ENCODE results near the gene AMOTL1.

AMOTL1 gene, protein sequence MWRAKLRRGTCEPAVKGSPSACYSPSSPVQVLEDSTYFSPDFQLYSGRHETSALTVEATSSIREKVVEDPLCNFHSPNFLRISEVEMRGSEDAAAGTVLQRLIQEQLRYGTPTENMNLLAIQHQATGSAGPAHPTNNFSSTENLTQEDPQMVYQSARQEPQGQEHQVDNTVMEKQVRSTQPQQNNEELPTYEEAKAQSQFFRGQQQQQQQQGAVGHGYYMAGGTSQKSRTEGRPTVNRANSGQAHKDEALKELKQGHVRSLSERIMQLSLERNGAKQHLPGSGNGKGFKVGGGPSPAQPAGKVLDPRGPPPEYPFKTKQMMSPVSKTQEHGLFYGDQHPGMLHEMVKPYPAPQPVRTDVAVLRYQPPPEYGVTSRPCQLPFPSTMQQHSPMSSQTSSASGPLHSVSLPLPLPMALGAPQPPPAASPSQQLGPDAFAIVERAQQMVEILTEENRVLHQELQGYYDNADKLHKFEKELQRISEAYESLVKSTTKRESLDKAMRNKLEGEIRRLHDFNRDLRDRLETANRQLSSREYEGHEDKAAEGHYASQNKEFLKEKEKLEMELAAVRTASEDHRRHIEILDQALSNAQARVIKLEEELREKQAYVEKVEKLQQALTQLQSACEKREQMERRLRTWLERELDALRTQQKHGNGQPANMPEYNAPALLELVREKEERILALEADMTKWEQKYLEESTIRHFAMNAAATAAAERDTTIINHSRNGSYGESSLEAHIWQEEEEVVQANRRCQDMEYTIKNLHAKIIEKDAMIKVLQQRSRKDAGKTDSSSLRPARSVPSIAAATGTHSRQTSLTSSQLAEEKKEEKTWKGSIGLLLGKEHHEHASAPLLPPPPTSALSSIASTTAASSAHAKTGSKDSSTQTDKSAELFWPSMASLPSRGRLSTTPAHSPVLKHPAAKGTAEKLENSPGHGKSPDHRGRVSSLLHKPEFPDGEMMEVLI

DNA sequence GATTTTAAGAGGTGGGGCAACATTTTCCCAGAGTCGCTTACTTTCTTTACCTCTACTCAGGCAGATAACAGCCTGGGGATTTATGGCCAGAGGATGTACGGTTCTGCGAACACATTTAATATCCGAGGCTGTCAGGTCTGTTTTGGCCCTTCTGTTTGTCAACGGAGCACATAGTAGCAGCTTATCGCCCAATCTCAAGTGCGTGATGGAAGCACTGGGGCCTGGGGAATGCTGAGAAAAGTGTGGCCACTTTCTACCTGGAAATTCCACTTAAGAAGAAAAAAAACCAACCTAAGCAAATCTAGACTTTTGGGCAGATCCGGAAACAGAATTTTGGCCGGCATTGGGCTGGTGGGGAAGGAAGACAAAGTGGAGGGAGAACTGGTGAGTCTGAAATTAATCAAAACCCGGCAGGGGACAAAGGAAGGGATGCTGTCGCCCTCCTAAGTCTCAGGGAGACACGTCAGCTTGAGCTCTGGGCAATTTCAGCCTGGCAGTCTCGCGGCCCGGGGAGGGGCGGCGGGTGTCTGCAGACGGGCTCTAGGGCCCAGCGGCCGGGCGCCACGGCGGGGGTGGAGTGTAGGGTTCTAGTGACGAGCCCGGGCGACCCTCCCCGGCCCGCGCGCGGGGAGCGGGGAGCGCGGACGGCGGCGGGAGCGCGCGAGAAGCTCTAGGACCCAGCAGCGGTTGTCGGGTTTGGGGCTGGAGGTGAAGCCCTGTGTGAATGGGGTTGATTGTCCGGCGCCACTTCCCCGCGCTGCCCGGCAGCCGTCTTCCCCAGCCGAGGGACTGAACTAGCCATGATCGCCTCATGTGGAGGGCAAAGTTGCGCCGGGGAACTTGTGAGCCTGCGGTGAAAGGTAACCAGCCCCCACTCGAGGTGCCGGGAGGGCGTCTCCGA, at the start of gene AMOTL1:
TSS of gene AMOTL1 (plus strand) at position 656 of the 901 bp plus-strand sequence. CDS start at position 812, 156 bp downstream.
- no peak for DNase-seq

DNA sequence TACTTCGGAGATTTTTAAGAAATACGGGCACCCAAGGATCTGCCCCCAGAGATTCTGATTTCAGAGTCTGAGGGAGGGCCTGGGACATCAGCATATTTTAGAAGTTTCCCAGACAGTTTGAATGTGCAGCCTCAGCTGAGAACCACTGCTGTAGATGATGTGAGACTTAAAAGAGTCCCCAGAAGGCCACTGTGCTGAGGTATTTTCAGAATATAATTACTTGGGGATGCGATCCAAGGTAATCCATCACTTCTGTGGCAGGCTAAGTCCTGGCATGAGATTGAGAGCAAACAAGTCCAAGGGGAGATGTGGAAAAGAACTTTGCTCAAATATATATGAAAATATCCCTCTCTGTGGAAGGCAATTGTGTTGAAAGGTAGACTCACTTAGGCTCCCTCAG, 48.3 kb upstream of the AMOTL1 start:
- DNase-seq: no peak

DNA sequence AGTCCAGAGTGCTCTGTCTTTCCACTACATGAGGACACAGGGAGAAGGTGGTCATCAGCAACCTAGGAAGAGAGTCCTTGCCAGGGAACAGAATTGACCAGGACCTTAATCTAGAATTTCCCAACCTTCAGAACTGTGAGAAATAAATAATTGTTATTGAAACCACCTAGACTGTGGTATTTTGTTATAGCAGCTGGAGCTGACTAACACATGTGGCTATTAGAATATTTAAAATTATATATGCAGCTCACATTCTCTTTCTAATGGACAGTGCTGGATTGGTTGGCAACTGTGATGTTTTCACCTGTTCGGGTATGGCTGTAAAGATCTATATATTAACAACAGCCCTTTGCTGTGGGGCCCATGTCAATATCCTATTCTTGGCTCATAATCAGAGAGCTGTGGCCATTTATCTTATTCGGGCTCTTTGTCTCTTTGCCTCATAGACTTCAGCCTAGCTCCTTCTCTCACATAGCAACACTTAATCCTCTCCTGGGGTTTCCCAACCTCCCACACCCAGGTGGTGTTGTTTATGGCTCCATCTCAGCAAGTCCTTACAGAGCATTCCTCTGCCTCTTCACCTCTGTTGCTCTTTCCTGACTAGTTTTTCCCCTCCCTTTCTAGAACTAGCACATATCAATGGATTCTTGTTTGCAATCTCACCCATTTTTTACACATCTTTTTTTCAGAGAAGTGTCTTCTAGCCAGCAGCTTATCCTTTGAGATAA, 46.4 kb upstream of the AMOTL1 start:
- DNase-seq: no peak

- DNase-seq: no peak
Observed at GRCh38 chr11:94722735-94723134, 45.4 kb upstream of the AMOTL1 start.

DNA sequence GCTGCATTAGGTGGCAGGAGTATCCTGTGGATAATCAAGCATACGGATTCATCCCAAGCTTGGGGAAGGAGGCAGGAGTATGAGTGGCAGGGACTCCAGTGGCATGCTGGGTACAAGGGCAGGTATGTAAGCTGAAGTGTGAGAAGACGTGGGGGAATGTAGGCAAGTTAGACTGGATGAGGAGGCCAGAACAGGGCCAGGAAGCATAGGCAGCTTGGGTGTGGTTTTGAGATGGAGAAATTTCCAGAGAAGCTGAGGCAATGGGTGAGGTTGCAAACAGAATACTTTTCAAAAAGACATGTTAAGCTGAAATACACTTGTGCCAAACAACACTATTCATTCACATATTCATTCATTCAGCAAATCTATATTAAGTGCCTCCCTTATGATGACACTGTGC, 43.1 kb upstream of the AMOTL1 start:
- DNase-seq: no peak

- DNase-seq: no peak
Observed at GRCh38 chr11:94727819-94728218, 40.3 kb upstream of the AMOTL1 start.

DNA sequence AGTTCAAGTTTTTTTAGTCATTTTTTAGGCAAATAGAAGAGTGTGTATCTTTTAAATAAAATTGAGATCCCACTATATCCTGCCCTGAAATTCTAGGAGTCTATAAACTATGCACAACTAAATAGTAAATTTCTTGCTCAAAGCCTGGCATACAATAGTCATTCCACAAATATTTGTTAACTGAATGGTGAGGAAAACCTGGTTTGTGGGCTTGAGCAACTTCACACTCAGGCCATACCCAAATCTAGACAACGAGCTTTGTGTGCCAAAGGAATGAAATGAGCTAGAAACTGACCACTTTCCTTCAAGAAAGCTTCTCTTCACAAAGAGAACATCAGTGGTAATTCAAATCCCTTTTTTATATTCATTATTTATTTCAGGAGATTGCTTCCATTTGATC, 39.6 kb upstream of the AMOTL1 start:
- no peak for DNase-seq

- DNase-seq: no peak
Observed at GRCh38 chr11:94728966-94729751, 39.0 kb upstream of the AMOTL1 start.

DNA sequence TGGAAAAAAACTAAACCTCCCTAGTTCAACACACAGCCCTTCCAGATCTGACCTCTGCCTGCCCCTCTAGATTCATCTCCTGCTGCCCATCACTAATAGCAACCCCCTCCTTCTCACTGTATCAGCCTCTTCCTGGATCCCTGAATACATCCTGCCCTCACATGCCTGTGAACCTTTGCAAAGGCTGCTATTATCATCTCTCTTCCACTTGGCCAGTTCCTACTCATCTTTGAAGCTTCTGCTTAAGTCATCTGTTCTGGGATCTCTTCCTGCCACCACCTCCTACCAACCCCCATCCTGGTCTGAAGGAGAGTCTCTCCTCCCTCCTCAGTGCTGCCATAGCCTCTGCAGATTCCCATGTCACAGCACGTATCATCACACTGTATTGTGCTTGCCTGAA, 38.0 kb upstream of the AMOTL1 start:
- no peak for DNase-seq

DNA sequence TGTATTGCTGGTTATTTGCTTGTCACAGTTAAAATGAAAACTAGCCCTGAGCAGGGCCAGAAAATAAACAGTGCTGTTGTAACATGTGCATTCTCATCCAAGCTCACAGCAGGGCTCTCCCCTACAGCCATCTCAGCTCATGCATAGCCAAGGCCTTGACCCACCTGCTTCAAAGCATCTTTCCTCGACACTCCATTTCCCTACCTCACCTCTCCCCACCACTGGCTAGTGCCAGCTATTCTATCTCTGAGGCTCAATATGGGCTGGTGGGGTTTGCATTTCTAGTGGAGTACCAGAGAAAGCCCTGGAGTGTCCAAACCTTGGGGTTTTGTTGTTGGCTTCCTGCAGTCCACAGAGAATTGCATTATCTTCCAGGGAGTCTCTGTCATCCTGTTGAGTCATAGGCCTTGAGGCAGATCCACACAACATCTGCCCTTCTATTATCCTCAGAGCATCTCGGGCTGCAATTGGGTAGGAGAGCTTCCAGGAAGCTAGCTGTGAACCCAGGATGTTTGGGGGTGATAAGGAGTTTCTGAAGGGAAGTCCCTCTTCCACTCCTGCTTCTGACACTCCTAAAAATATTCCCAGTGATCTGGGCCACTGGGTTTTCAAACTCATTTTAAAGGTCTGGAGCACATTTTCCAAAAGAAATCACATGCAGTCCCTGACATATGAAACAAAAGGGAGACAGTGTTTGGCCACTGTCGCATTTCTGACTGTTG, 36.1 kb upstream of the AMOTL1 start:
- no peak for DNase-seq

- no peak for DNase-seq
Observed at GRCh38 chr11:94732617-94733281, 35.4 kb upstream of the AMOTL1 start.

DNA sequence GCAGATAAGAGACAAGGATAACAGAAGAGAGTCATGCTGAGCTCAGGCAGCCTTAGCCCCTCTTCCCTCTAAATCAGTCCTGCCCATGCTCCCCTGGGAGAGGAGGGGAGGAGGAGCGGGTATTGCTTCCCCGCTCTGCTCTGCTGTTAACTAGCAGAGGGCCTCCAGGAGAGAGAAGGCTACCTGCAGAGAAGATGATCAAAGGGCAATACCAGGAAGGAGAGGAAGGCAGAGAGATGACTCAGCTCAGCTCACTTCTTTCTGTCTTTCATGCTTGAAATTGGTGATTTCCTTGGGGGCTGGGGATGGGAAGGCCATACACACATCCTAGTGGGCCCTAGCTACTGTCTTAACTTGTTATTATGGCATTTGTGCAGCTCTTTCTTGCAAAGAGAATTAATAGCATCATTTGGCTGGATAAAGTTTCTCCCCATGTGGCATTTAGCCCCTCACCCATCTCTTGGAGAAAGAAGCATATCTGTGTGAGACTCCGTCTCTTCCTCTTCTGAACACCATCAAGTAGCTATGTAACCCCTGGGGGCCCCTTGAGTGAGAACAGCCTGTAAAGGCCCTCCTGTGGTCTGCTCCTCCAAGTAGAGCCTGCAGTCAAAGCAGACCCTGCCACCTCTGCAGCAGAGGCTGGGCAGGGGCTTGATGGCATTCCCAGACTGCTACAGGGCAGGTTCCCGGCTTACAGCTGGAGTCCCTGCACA, 33.4 kb upstream of the AMOTL1 start:
- DNase-seq: no peak

GRCh38 chr11:94735907-94736306, 32.2 kb upstream of the AMOTL1 start:
- DNase-seq: no peak

- DNase-seq: no peak
Observed at GRCh38 chr11:94737171-94737611, 31.0 kb upstream of the AMOTL1 start.

GRCh38 chr11:94738746-94739145, 29.4 kb upstream of the AMOTL1 start:
- no peak for DNase-seq

DNA sequence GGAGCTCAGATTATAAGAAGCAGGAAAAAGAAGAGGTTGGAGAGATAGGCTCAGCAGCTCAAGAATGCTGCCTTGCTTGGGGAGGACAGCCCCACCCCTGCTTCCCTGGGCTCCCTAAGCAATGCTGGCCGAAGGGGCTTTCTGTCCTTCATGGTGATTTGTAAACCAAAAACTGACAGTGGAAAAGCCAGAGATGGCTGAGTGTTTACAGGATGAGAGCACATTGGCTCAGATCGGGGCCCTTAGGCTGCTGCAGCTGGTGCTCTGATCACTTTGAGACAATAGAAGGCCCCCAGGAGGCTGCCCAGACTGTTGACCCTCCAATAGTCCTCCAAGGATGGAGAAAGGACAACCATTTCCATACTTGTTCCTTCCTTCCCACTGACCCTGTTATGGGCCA, 28.8 kb upstream of the AMOTL1 start:
- no peak for DNase-seq

DNA sequence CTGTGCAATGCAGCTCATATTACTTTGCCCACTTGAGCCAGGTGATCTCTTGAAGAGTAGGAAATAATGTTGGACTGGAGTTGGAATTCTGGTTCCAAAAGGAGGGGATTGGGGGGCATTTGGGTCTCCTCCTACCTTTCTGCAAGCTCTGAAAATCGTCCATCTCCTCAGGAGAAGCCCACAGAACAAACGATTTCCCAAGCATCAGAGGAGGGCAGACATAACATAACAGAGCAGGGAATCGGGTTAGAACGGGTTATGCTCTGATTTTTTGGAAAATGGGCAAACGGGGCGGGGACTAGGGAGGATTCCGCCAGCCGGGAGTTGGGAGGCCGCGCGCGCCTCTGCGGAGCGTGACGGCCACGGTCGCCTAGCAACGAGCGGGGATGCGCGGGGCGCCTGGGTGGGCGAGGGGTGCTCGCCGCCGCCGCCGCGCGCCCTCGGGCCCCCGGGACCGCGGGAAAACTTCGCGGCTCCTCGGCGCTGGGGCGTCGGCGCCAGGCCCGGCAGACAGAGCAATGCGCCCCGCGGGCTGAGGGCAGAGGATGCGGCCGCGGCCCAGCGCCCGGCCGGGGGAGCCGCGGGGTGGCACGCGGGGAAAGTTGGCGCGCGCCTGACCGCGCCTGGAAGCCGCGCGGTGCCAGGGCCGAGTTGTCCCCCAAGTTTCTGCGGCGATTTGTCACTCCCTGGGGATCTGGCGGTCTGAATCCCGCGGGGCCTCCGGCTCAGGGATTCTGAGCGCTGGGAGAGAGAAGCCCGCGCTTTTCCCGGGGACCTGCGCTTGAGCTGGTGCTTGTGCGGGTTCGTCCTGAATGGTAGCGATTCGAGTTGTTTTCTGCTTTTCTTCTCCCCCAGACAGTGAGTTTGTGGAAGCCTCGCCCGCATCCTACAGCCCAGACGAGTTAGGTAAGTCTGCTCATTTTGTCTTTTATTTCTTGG, 27.8 kb upstream of the AMOTL1 start:
- no peak for DNase-seq

All from activated CD4-positive, alpha-beta T cell treated with anti-CD3 and anti-CD28 coated beads, Interleukin-2, amount 50 U/mL, for 4 hours (primary cell).